Mesenchymal stem cell (in vitro differentiated cells and primary cell): ENCODE results near the gene CNOT1.
A peak's percentile ranks its signal among the peaks of the same experiment; 100 is the strongest.

Experiments used
- DNase-seq: peaks from one replicate; pipeline ENCODE4 v3.0.0-alpha.2; 2013
- H2AFZ ChIP-seq: one replicate; pipeline ENCODE4 v1.6.1; 2013; ENCODE audit warnings: low read depth, mild to moderate bottlenecking, control low read depth, inconsistent platforms, low read length, moderate library complexity
- H2AK5ac ChIP-seq: 2 replicates; pipeline ENCODE4 v1.6.1; 2013; ENCODE audit warnings: low read length, moderate library complexity, mild to moderate bottlenecking, inconsistent platforms; ENCODE audit not compliant: severe bottlenecking
- H2BK120ac ChIP-seq: one replicate; pipeline ENCODE4 v1.6.1; 2013; ENCODE audit warnings: low read depth, mild to moderate bottlenecking, inconsistent platforms, low read length, moderate library complexity
- H2BK12ac ChIP-seq, 2 experiments: one replicate each; pipeline ENCODE4 v1.6.1; 2013; ENCODE audit warnings: inconsistent platforms in 2 of 2, low read length in 2 of 2, mild to moderate bottlenecking in 2 of 2, moderate library complexity in 2 of 2, control low read depth in 1 of 2
- H2BK15ac ChIP-seq: one replicate; pipeline ENCODE4 v1.6.1; 2013; ENCODE audit warnings: mild to moderate bottlenecking, low read depth, inconsistent platforms; ENCODE audit not compliant: poor library complexity, severe bottlenecking
- H2BK5ac ChIP-seq: 2 replicates; pipeline ENCODE4 v1.6.1; 2013; ENCODE audit warnings: low read depth, mild to moderate bottlenecking, low read length, control low read depth, inconsistent platforms; ENCODE audit not compliant: poor library complexity, severe bottlenecking
- H3K14ac ChIP-seq, 2 experiments: one replicate each; pipeline ENCODE4 v1.6.1; 2013; ENCODE audit warnings: inconsistent platforms in 2 of 2, low read length in 2 of 2, control low read depth in 1 of 2, mild to moderate bottlenecking in 1 of 2, moderate library complexity in 1 of 2
- H3K18ac ChIP-seq, 2 experiments: one replicate each; pipeline ENCODE4 v1.6.1; 2013; ENCODE audit warnings: inconsistent platforms in 2 of 2, low read length in 2 of 2, control low read depth in 1 of 2, low read depth in 1 of 2, mild to moderate bottlenecking in 1 of 2
- H3K23ac ChIP-seq, 2 experiments: one replicate each; pipeline ENCODE4 v1.6.1; 2013; ENCODE audit warnings: inconsistent platforms in 2 of 2, low read length in 2 of 2, mild to moderate bottlenecking in 2 of 2, moderate library complexity in 2 of 2, control low read depth in 1 of 2
- H3K27ac ChIP-seq: 2 replicates; pipeline ENCODE4 v1.5.1; 2013; ENCODE audit warnings: mild to moderate bottlenecking, moderate library complexity, low read length, control low read depth, inconsistent platforms; ENCODE audit not compliant: poor library complexity, severe bottlenecking
- H3K27me3 ChIP-seq, 2 experiments: 2 replicates each; pipeline versions ENCODE4 v1.6.1 to v1.7.0; 2013; ENCODE audit warnings: low read length in 2 of 2, mild to moderate bottlenecking in 2 of 2, moderate library complexity in 2 of 2, control low read depth in 1 of 2, inconsistent platforms in 1 of 2; ENCODE audit not compliant: control insufficient read depth in 1 of 2, insufficient read depth in 1 of 2
- H3K36me3 ChIP-seq, 2 experiments: 2 replicates each; pipeline versions ENCODE4 v1.6.1 to v1.7.0; 2013; ENCODE audit warnings: low read length in 2 of 2, control low read depth in 1 of 2, inconsistent platforms in 1 of 2, low read depth in 1 of 2, mild to moderate bottlenecking in 1 of 2; ENCODE audit not compliant: insufficient read depth in 2 of 2, control insufficient read depth in 1 of 2
- H3K4ac ChIP-seq, 2 experiments: one replicate each; pipeline ENCODE4 v1.6.1; 2013; ENCODE audit warnings: inconsistent platforms in 2 of 2, low read length in 2 of 2, mild to moderate bottlenecking in 2 of 2, moderate library complexity in 2 of 2, control low read depth in 1 of 2, low read depth in 1 of 2
- H3K4me1 ChIP-seq: 2 replicates; pipeline ENCODE4 v1.6.1; 2013; ENCODE audit warnings: low read depth, low read length, control low read depth; ENCODE audit not compliant: control insufficient read depth, insufficient read depth
- H3K4me2 ChIP-seq: 2 replicates; pipeline ENCODE4 v1.6.1; 2013; ENCODE audit warnings: low read length, mild to moderate bottlenecking, inconsistent platforms; ENCODE audit not compliant: poor library complexity, severe bottlenecking
- H3K4me3 ChIP-seq, 2 experiments: 2 replicates each; pipeline versions ENCODE4 v1.5.1 to v1.7.0; 2013; ENCODE audit warnings: low read length in 2 of 2, mild to moderate bottlenecking in 2 of 2, control low read depth in 1 of 2, low read depth in 1 of 2; ENCODE audit not compliant: insufficient read depth in 1 of 2
- H3K79me1 ChIP-seq: replicated peaks from 2 replicates; pipeline ENCODE4 v1.6.1; 2013; ENCODE audit warnings: mild to moderate bottlenecking, control low read depth, low read length, inconsistent platforms; ENCODE audit not compliant: poor library complexity, severe bottlenecking
- H3K9ac ChIP-seq: 2 replicates; pipeline ENCODE4 v1.7.0; 2013; ENCODE audit warnings: mild to moderate bottlenecking, low read length, moderate library complexity
- H3K9me3 ChIP-seq: 2 replicates; pipeline ENCODE4 v1.7.0; 2013; ENCODE audit warnings: mild to moderate bottlenecking, low read length; ENCODE audit not compliant: control insufficient read depth
- H4K8ac ChIP-seq: one replicate; pipeline ENCODE4 v1.6.1; 2013; ENCODE audit warnings: inconsistent platforms, mild to moderate bottlenecking, low read length, moderate library complexity
- H4K91ac ChIP-seq: one replicate; pipeline ENCODE4 v1.6.1; 2013; ENCODE audit warnings: mild to moderate bottlenecking, low read length, inconsistent platforms
- WGBS: methylation state at CpG from one replicate; pipeline ENCODE4 v1.1.7; 2013; ENCODE audit warnings: mixed read lengths; 5-methylcytosine and 5-hydroxymethylcytosine counted together

Gene CNOT1

DNA sequence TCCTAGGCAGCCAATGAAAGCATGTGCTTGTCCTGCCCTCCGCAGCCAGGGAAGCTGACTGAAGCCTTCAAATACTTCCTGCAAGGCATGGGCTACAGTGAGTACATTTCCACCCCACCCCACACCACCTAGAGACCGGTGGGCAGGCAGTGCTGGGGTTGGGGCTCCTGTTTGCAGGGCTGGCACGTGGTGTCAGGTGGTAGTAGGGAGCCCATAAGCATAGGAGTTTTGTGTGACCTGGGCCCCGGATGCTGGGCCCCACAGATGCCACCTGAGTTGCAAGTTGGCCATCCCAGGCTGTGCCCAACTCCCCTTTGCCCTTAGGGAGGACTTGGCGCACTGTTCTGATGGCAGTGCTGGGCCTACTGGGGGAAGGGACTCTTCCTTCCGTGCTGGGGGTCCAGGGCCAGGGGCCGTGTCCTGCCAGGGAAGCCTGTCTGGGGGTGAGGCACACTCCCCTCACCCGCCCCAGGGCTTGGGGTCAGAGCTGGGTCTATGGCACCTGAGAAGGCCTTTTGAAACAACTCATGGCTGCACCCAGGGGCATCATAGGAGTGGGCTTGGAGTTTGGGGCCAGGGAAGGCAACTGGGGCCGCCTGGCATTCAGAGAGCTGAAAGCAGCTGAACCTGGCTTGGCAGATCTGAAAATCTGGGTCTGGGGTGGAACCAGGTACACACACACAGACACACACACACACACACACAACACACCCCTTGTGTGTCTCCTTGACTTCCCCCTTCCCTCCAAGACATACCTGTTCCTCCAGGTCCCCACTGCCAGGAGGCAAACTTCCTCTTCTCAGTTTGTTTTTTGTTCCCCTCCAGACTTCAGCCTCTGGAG is 120.2 kb downstream of the CNOT1 start:
- H4K91ac ChIP-seq: no peak overlapping the region
- no peak overlapping the region for H3K27ac ChIP-seq

DNA sequence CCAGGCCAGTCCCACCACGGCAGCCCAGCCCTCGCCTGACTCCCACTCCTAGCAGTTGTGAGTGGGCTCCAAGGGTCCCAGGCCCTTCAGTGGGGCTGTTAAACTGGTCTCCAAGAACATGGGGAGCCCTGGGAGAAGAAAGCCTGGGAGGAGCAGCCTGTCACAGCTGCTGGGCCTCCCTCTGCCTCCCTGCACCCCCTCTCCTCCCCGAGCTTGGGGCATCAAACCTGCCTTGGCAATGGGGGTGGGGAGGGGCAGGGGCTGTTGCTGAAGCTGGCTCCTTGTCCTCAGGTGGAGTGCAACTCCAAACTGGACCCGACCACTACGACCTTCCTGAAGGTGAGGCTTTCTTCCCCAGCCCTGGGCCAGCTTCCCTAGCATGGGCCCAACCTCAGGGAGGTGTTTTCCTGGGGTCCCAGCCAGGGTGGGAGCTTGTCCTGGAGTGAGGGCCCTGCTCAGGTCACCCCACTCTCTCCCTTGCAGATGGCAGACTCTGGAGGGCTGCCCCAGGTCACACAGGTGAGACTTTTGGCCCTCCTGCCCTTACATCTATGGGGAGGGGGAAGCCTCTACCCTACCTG is 120.9 kb downstream of the CNOT1 start:
- Histone ChIP-seq H2BK120ac (no peak overlapping the region), H3K14ac (no peak overlapping the region), H3K9ac (no peak overlapping the region), H2BK5ac (no peak overlapping the region), H3K36me3 (peaks cover 0 to 51% of the 10 kb centered on the region in 2 experiments), H4K8ac (no peak overlapping the region), H2AFZ (no peak overlapping the region), H4K91ac (no peak overlapping the region), H2BK15ac (no peak overlapping the region), H3K4ac (no peak overlapping the region), H3K4me1 (peaks cover 8% of the 10 kb centered on the region), H3K27ac (no peak overlapping the region), H3K27me3 (peaks cover 0 to 2% of the 10 kb centered on the region in 2 experiments), H3K4me2 (no peak overlapping the region), H3K9me3 (no peaks in the 10 kb centered on the region), H3K18ac (no peak overlapping the region), H2AK5ac (no peak overlapping the region), H3K23ac (no peak overlapping the region), H3K79me1 (peaks cover 5% of the 10 kb centered on the region), H2BK12ac (no peak overlapping the region), H3K4me3 (no peak overlapping the region)
- DNase-seq: no peak
- WGBS: 76% methylated on average over 4 of the region's 5 CpGs

More for the DNA sequence above, 120.2 kb downstream of the CNOT1 start:
- Histone ChIP-seq H3K14ac (no peak overlapping the region), H3K9ac (no peak overlapping the region), H2BK5ac (no peak overlapping the region), H3K18ac (no peak overlapping the region), H3K23ac (no peak overlapping the region), H3K4me1 (peaks cover 8% of the 10 kb centered on the region), H2AK5ac (no peak overlapping the region), H3K4me3 (no peak overlapping the region), H2BK120ac (no peak overlapping the region), H3K79me1 (peaks cover 5% of the 10 kb centered on the region), H3K4ac (no peak overlapping the region), H3K4me2 (no peak overlapping the region), H2BK15ac (no peak overlapping the region), H3K27me3 (no peaks in the 10 kb centered on the region), H2AFZ (no peak overlapping the region), H4K8ac (no peak overlapping the region), H3K9me3 (no peaks in the 10 kb centered on the region), H3K36me3 (peaks cover 0 to 44% of the 10 kb centered on the region in 2 experiments), H2BK12ac (no peak overlapping the region)
- WGBS: 95% methylated on average over 9 of the region's 9 CpGs
- no peak for DNase-seq

DNA sequence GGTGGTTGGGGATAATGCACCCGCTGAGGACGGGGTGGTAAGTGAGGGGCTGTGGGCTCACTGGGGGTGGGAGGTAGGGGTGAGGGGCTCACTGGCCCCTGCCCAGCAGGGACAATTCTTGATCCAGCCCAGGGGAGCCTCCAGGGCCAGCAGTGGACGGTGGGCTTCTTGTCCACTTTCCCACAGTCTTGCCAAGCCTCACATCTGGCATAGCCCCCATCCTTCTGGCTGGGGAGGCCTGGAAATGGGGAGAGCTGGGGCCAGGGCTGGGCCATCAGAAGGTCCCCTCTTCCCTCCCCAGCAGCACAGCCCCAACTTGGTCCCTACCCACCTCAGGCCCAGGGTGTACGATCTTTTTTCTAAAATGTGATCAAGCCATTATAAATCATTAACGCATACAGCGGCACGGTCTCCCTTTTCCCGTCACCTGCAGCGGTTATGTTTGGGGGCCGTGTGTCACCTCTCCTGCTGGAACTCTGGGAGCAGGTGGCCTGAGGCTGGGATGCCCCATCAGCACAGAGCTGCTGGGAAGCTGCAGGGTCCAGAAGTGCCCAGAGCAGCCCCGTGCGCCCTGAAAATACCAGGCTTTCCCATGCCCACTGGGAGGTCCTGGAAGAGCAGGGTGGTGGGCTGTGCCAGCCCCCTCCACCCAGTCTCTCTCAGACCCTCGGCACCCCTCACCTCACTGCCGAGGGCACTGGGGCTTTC is 121.5 kb downstream of the CNOT1 start:
- Histone ChIP-seq H4K8ac (no peak overlapping the region), H3K4me2 (no peak overlapping the region), H3K9me3 (no peaks in the 10 kb centered on the region), H3K4me1 (peaks cover 8% of the 10 kb centered on the region), H3K14ac (no peak overlapping the region), H4K91ac (no peak overlapping the region), H3K9ac (no peak overlapping the region), H3K36me3 (peaks cover 0 to 54% of the 10 kb centered on the region in 2 experiments), H2BK120ac (no peak overlapping the region), H3K23ac (peak overlapping the region in 1 of 2 experiments; percentile 2), H2BK15ac (no peak overlapping the region), H3K79me1 (peaks cover 5% of the 10 kb centered on the region), H3K4ac (no peak overlapping the region), H3K27ac (no peak overlapping the region), H3K4me3 (no peak overlapping the region), H3K18ac (no peak overlapping the region), H2AFZ (no peak overlapping the region), H3K27me3 (peaks cover 0 to 5% of the 10 kb centered on the region in 2 experiments), H2AK5ac (no peak overlapping the region), H2BK5ac (no peak overlapping the region), H2BK12ac (no peak overlapping the region)
- no peak for DNase-seq
- 92% methylated on average over 14 of the region's 14 CpGs for WGBS
